Measurements from ENCODE around the gene URGCP.
"Not testable (repeated sequence)": the region's sequence is repeated elsewhere in the genome, so short reads cannot be mapped to it uniquely, and the experiment has no call there.

Gene URGCP

GRCh38 chr7:43834463-43835251 is 71.7 kb downstream of the URGCP start:
- peak; percentile 70 for DNase-seq (ENCODE audit: low spot score)

GRCh38 chr7:43830917-43831316 is 75.5 kb downstream of the URGCP start:
- not testable (repeated sequence) for DNase-seq (ENCODE audit: low spot score)

All from RKO (cell line).